ENCODE results near the gene CHRNA4.

DNA sequence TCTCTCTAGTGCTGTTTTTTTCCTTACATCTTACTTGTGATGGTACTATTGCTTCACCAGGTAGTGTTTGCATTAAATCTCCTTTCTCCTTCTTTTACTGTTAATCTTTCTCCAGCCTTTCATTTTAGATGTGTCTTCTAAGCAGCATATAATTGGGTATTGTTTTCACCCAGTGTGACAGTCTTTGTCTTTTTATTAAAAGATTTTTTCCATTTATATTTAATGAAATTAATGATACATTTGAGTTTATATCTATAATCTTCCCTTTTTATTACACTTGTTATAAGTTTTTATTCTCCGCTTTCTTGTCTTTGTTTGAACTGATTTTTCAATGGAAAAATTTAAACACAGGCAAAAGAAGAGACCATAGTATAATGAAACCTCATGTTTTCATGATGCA is 59.5 kb downstream of the CHRNA4 start:
- no peak for TF ChIP-seq POLR2AphosphoS5 (IDR thresholded peaks at IDR 0.05; ENCODE audit: low read depth, low read length)
- TF ChIP-seq, protein P1, sequence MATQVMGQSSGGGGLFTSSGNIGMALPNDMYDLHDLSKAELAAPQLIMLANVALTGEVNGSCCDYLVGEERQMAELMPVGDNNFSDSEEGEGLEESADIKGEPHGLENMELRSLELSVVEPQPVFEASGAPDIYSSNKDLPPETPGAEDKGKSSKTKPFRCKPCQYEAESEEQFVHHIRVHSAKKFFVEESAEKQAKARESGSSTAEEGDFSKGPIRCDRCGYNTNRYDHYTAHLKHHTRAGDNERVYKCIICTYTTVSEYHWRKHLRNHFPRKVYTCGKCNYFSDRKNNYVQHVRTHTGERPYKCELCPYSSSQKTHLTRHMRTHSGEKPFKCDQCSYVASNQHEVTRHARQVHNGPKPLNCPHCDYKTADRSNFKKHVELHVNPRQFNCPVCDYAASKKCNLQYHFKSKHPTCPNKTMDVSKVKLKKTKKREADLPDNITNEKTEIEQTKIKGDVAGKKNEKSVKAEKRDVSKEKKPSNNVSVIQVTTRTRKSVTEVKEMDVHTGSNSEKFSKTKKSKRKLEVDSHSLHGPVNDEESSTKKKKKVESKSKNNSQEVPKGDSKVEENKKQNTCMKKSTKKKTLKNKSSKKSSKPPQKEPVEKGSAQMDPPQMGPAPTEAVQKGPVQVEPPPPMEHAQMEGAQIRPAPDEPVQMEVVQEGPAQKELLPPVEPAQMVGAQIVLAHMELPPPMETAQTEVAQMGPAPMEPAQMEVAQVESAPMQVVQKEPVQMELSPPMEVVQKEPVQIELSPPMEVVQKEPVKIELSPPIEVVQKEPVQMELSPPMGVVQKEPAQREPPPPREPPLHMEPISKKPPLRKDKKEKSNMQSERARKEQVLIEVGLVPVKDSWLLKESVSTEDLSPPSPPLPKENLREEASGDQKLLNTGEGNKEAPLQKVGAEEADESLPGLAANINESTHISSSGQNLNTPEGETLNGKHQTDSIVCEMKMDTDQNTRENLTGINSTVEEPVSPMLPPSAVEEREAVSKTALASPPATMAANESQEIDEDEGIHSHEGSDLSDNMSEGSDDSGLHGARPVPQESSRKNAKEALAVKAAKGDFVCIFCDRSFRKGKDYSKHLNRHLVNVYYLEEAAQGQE (IDR thresholded peaks at IDR 0.05; ENCODE audit: insufficient read depth in 1 of 2, low read depth in 2 of 2, low read length in 2 of 2): no peak

All from PFSK-1 (cell line).